Transverse colon (tissue), 4 donors: ENCODE data around the gene FKBP5. TPM values are rescaled to one million over a fixed set of nuclear protein-coding genes. Genes with fewer than 3 reads are reported as not detected.
"Not testable (repeated sequence)": the region's sequence is repeated elsewhere in the genome, so short reads cannot be mapped to it uniquely, and the experiment has no call there.

Experiments
- DNase-seq: peaks from one replicate; pipeline ENCODE4 v3.0.0-alpha.2; 2019
- H3K27ac ChIP-seq, 4 donors: fragments of 200-600 bp; sonication (generic); 2 replicates each; pipeline ENCODE4 v1.5.1; 2016 to 2018; ENCODE audit warnings: inconsistent platforms in 4 of 4
- H3K27me3 ChIP-seq: fragments of 200-600 bp; sonication (generic); 2 replicates; pipeline ENCODE4 v1.5.1; 2017; ENCODE audit warnings: inconsistent platforms
- H3K36me3 ChIP-seq, 4 donors: fragments of 200-600 bp; sonication (generic); 2 replicates each; pipeline ENCODE4 v1.5.1; 2017 to 2019; ENCODE audit warnings: inconsistent platforms in 4 of 4
- H3K4me1 ChIP-seq, 4 donors: fragments of 200-600 bp; sonication (generic); 2 replicates each; pipeline ENCODE4 v1.5.1; 2017 to 2020; ENCODE audit warnings: inconsistent platforms in 4 of 4
- H3K4me3 ChIP-seq, 4 donors: fragments of 200-600 bp; sonication (generic); 1 replicate in 1 of 4; 2 replicates in 3 of 4; pipeline versions ENCODE4 v1.5.1 to v1.6.1; 2017 to 2019; ENCODE audit warnings: inconsistent platforms in 4 of 4
- H3K9me3 ChIP-seq, 2 donors: fragments of 200-600 bp; sonication (generic); 2 replicates each; pipeline ENCODE4 v1.5.1; 2017 to 2019; ENCODE audit warnings: inconsistent platforms in 2 of 2
- CTCF ChIP-seq, 5 experiments: fragments of 200-600 bp in 3 of 5; fragments of 450-650 bp in 2 of 5; sonication (generic) in 3 of 5; IDR thresholded peaks; 1 replicate in 2 of 5; 2 replicates in 3 of 5; pipeline ENCODE4 v1.5.1; 2016 to 2017; ENCODE audit warnings: antibody characterized with exemption in 5 of 5, inconsistent platforms in 3 of 5, mild to moderate bottlenecking in 2 of 5, moderate library complexity in 1 of 5
- EP300 ChIP-seq: sonication (generic); formaldehyde crosslinking; IDR thresholded peaks from one replicate; pipeline ENCODE4 v1.6.1; 2017; ENCODE audit warnings: antibody characterized with exemption, low read depth
- POLR2A ChIP-seq: fragments of 450-650 bp; IDR thresholded peaks from one replicate; pipeline ENCODE4 v1.6.1; 2016; ENCODE audit warnings: antibody characterized with exemption, mild to moderate bottlenecking, moderate library complexity
- POLR2AphosphoS5 ChIP-seq, 3 donors: sonication (generic); formaldehyde crosslinking; IDR thresholded peaks; one replicate each; pipeline ENCODE4 v1.6.1; 2016; ENCODE audit warnings: antibody characterized with exemption in 3 of 3
- WGBS, 2 donors: methylation state at CpG; one replicate each; pipeline ENCODE4 v1.1.5; 2018; ENCODE audit warnings: low coverage in 1 of 2; 5-methylcytosine and 5-hydroxymethylcytosine counted together
- in situ Hi-C, 4 donors: fragments of 200-750 bp; cut with MboI; loops; one replicate each; pipeline versions ENCODE4 v1.15.0 to v1.15.1; 2017; ENCODE audit warnings: low sequenced_read_pairs in 3 of 4, low pct_ligation_motif_present in 1 of 4, low pct_unique_long_range_greater_than_20kb in 1 of 4
- intact Hi-C: fragments of 100-400 bp; cut with DNase I; formaldehyde crosslinking; loops from one replicate; pipeline ENCODE4 v1.15.1; 2023; ENCODE audit warnings: low total_unique reads
- total RNA-seq, 4 donors: library from RNA; depleted of rRNA; stranded (reverse); fragments of >200 nt; gene quantifications; one replicate each; pipeline ENCODE4 v1.1.0, GENCODE V29; 2016

FKBP5 gene
- total RNA-seq, 4 donors from 2014 or later, result 82.8 to 299 (median 254) TPM

- WGBS, 2 donors, result 57 to 73% methylated on average over 2 to 4 of the region's 4 CpGs
- in situ Hi-C loops, result no loop called here
- no peak for TF ChIP-seq CTCF (IDR thresholded peaks at IDR 0.05)
- TF ChIP-seq POLR2A, result no peak
- no peak for TF ChIP-seq POLR2AphosphoS5 (IDR thresholded peaks at IDR 0.05)
- TF ChIP-seq EP300, result no peak
Measured at GRCh38 chr6:35707714-35708407, 19.1 kb upstream of the FKBP5 start.

GRCh38 chr6:35706468-35706867 lies 17.8 kb upstream of the FKBP5 start:
- intact Hi-C loops, result no loop called here
- 60 to 71% methylated on average over 3 of the region's 3 CpGs for WGBS, 2 donors
- no peaks in the 10 kb centered on the region for H3K36me3 ChIP-seq

More at GRCh38 chr6:35707714-35708407, 19.1 kb upstream of the FKBP5 start:
- Histone ChIP-seq H3K4me3 (no peak overlapping the region), H3K27me3 (no peaks in the 10 kb centered on the region), H3K4me1 (no peaks in the 10 kb centered on the region), H3K27ac (no peak overlapping the region), H3K9me3 (no peaks in the 10 kb centered on the region), H3K36me3 (no peaks in the 10 kb centered on the region)
- intact Hi-C loops, result no loop called here
- DNase-seq, result no peak

GRCh38 chr6:35703554-35703953 lies 14.8 kb upstream of the FKBP5 start:
- H3K4me3 ChIP-seq, result no peak overlapping the region
- DNase-seq, result no peak
- H3K36me3 ChIP-seq, result no peaks in the 10 kb centered on the region
- H3K4me1 ChIP-seq, result no peaks in the 10 kb centered on the region
- no peaks in the 10 kb centered on the region for H3K9me3 ChIP-seq
- intact Hi-C loops (no loop called here), in situ Hi-C loops (no loop called here)
- H3K27ac ChIP-seq, result no peak overlapping the region
- TF ChIP-seq EP300 (no peak), POLR2A (no peak), CTCF (IDR thresholded peaks at IDR 0.05) (no peak), POLR2AphosphoS5 (IDR thresholded peaks at IDR 0.05) (no peak)
- H3K27me3 ChIP-seq, result no peaks in the 10 kb centered on the region

More at GRCh38 chr6:35706468-35706867, 17.8 kb upstream of the FKBP5 start:
- H3K27ac ChIP-seq, result no peak overlapping the region
- H3K4me1 ChIP-seq, result no peaks in the 10 kb centered on the region
- DNase-seq, result no peak
- in situ Hi-C loops, result no loop called here
- H3K27me3 ChIP-seq, result no peaks in the 10 kb centered on the region
- TF ChIP-seq POLR2A (no peak), CTCF (IDR thresholded peaks at IDR 0.05) (no peak), POLR2AphosphoS5 (IDR thresholded peaks at IDR 0.05) (no peak), EP300 (no peak)
- no peak overlapping the region for H3K4me3 ChIP-seq
- H3K9me3 ChIP-seq, result no peaks in the 10 kb centered on the region

GRCh38 chr6:35698858-35699257 lies 10.1 kb upstream of the FKBP5 start:
- TF ChIP-seq POLR2A (no peak), CTCF (IDR thresholded peaks at IDR 0.05) (no peak), POLR2AphosphoS5 (IDR thresholded peaks at IDR 0.05) (no peak), EP300 (no peak)
- H3K4me3 ChIP-seq, result no peak overlapping the region
- H3K27me3 ChIP-seq, result no peaks in the 10 kb centered on the region
- H3K4me1 ChIP-seq, result no peaks in the 10 kb centered on the region
- H3K9me3 ChIP-seq, result no peaks in the 10 kb centered on the region
- DNase-seq, result no peak
- H3K36me3 ChIP-seq, result no peaks in the 10 kb centered on the region
- in situ Hi-C loops, result no loop called here
- 84% methylated on average over 3 of the region's 3 CpGs; no CpG with 5 or more reads in 1 of the 2 donors for WGBS, 2 donors
- intact Hi-C loops, result no loop called here
- no peak overlapping the region for H3K27ac ChIP-seq

GRCh38 chr6:35698430-35698829 lies 9.7 kb upstream of the FKBP5 start:
- in situ Hi-C loops, result not testable (repeated sequence)

More at GRCh38 chr6:35698430-35698829, 9.7 kb upstream of the FKBP5 start:
- H3K27ac ChIP-seq, H3K4me3 ChIP-seq, DNase-seq, H3K27me3 ChIP-seq, H3K9me3 ChIP-seq, intact Hi-C loops, H3K4me1 ChIP-seq, H3K36me3 ChIP-seq: not testable (repeated sequence)
- WGBS, 2 donors, result 78 to 89% methylated on average over 7 of the region's 7 CpGs
